ENCODE measurements around the gene ENTPD7. TPM values are rescaled to one million over a fixed set of nuclear protein-coding genes. Genes with fewer than 3 reads are reported as not detected.
"Not testable (repeated sequence)": the region's sequence is repeated elsewhere in the genome, so short reads cannot be mapped to it uniquely, and the experiment has no call there.

Gene ENTPD7
- total RNA-seq, 6 donors from 2014 or later = 2.9 to 12.3 (median 9.3) TPM

GRCh38 chr10:99730026-99730425 is 70.7 kb downstream of the ENTPD7 start:
- Histone ChIP-seq H3K4me1 (peaks cover 20 to 35% (median 26%) of the 10 kb centered on the region in 4 donors), H3K27ac (no peak overlapping the region), H3K4me3 (no peak overlapping the region), H3K36me3 (peaks cover 15 to 37% (median 21%) of the 10 kb centered on the region in 4 donors), H3K27me3 (no peaks in the 10 kb centered on the region), H3K9me3 (no peaks in the 10 kb centered on the region)
- peak in 1 of 4 donors; percentile 38 for TF ChIP-seq EP300 (IDR thresholded peaks at IDR 0.05)
- no peak for TF ChIP-seq POLR2AphosphoS5 (IDR thresholded peaks at IDR 0.05)
- TF ChIP-seq POLR2A (IDR thresholded peaks at IDR 0.05) = no peak
- 81 to 87% methylated on average over 1 of the region's 1 CpG for WGBS, 2 donors
- ATAC-seq (ENCODE audit: low FRiP score in 2 of 2) = peak in 1 of 2 donors; percentile 9
- peak in 1 of 2 donors; percentile 27 for DNase-seq

DNA sequence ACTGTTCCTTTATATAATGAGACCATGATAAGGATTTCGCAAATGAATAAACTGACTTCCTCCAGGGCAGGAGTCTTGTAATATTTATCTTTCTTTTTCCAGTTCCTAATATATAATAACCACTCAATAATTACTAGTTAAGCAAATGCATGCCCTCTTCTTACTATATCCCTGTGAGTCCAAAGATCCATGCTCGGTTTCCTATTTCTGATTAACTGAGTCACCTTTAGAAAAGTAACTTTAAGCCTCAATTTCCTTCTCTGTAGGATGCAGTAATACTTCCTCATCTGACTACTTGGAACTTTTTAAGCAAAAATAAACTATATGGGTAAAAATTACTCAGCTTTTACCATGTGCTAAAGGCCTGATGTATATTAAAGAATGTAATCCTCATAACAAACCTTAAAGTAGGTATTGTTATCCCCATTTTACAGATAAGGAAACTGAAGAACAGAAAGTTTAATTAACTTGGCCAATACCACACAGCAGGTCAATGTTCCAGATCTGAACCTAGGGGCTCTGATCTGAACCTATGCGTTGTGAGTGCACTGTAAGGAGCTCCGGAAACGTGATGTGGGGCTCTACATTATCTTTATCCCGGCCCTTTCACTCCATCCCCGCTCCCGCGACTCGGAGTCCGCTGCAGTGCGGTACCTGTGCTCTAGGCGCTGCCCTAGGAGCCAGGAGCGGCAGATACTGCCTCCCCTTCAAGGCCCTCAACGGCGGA is 72.2 kb downstream of the ENTPD7 start:
- 4 to 6% methylated on average over 16 of the region's 16 CpGs for WGBS, 2 donors
- DNase-seq = no peak
- Histone ChIP-seq H3K36me3 (peaks cover 6 to 28% (median 10%) of the 10 kb centered on the region in 4 donors), H3K27me3 (no peaks in the 10 kb centered on the region), H3K27ac (peak overlapping the region; percentile 84 to 98 (median 94)), H3K9me3 (no peaks in the 10 kb centered on the region), H3K4me1 (peaks cover 20 to 35% (median 26%) of the 10 kb centered on the region in 4 donors), H3K4me3 (peak overlapping the region; percentile 15 to 92 (median 66))
- ATAC-seq (ENCODE audit: low FRiP score in 2 of 2) = peak; percentile 50 to 52
- no peak for TF ChIP-seq POLR2AphosphoS5 (IDR thresholded peaks at IDR 0.05)
- TF ChIP-seq POLR2A (IDR thresholded peaks at IDR 0.05) = no peak
- peak in 1 of 6 experiments; percentile 28 for TF ChIP-seq CTCF (IDR thresholded peaks at IDR 0.05)
- TF ChIP-seq EP300 (IDR thresholded peaks at IDR 0.05) = no peak

GRCh38 chr10:99732033-99732842 is 72.9 kb downstream of the ENTPD7 start, which contains the start of the genes COX15 and CUTC:
COX15 (minus strand) TSS chr10:99732127; CDS start chr10:99732049, 78 bp downstream.
CUTC (plus strand) TSS chr10:99732234; CDS start chr10:99732349, 115 bp downstream.
- peak within 1 kb of the TSS; percentile 15 to 92 (median 66) for H3K4me3 ChIP-seq
- peak; percentile 98 for ATAC-seq (ENCODE audit: low FRiP score in 2 of 2)
- peak; percentile 97 to 99 for DNase-seq
- 0% methylated on average over 17 to 73 of the region's 73 CpGs for WGBS, 2 donors
- no peaks in the 10 kb centered on the region for H3K27me3 ChIP-seq
- peaks cover 0 to 30% (median 7%) of the 10 kb centered on the region in 4 donors for H3K36me3 ChIP-seq
- TF ChIP-seq POLR2A (IDR thresholded peaks at IDR 0.05) (peak in 3 of 4 donors; percentile 71 to 83 (median 77)), CTCF (IDR thresholded peaks at IDR 0.05) (peak; percentile 15 to 80 (median 48)), POLR2AphosphoS5 (IDR thresholded peaks at IDR 0.05) (peak; percentile 86 to 88), EP300 (IDR thresholded peaks at IDR 0.05) (no peak)
- H3K4me1 ChIP-seq = peaks cover 20 to 35% (median 26%) of the 10 kb centered on the region in 4 donors
- no peaks in the 10 kb centered on the region for H3K9me3 ChIP-seq
- H3K27ac ChIP-seq = peak within 1 kb of the TSS; percentile 84 to 98 (median 94)

GRCh38 chr10:99733366-99733765 is 74.1 kb downstream of the ENTPD7 start:
- Histone ChIP-seq H3K4me1 (peaks cover 20 to 35% (median 26%) of the 10 kb centered on the region in 4 donors), H3K27me3 (no peaks in the 10 kb centered on the region), H3K9me3 (no peaks in the 10 kb centered on the region), H3K27ac (no peak overlapping the region), H3K4me3 (peak overlapping the region in 3 of 4 donors; percentile 63 to 92 (median 68)), H3K36me3 (peaks cover 2 to 32% (median 11%) of the 10 kb centered on the region in 4 donors)
- DNase-seq (peak in 1 of 2 donors; percentile 45), ATAC-seq (ENCODE audit: low FRiP score in 2 of 2) (no peak)
- WGBS, 2 donors = 63 to 70% methylated on average over 8 of the region's 8 CpGs
- TF ChIP-seq POLR2A (IDR thresholded peaks at IDR 0.05) = no peak

- not testable (repeated sequence) for DNase-seq; ATAC-seq (ENCODE audit: low FRiP score in 2 of 2); H3K27me3 ChIP-seq; H3K4me3 ChIP-seq; H3K27ac ChIP-seq; H3K9me3 ChIP-seq
- peaks cover 4 to 32% (median 11%) of the 10 kb centered on the region in 4 donors for H3K36me3 ChIP-seq
- 95 to 97% methylated on average over 8 to 10 of the region's 10 CpGs for WGBS, 2 donors
- peaks cover 20 to 35% (median 26%) of the 10 kb centered on the region in 4 donors for H3K4me1 ChIP-seq
These were observed 74.8 kb downstream of the ENTPD7 start for GRCh38 chr10:99734111-99734510.

DNA sequence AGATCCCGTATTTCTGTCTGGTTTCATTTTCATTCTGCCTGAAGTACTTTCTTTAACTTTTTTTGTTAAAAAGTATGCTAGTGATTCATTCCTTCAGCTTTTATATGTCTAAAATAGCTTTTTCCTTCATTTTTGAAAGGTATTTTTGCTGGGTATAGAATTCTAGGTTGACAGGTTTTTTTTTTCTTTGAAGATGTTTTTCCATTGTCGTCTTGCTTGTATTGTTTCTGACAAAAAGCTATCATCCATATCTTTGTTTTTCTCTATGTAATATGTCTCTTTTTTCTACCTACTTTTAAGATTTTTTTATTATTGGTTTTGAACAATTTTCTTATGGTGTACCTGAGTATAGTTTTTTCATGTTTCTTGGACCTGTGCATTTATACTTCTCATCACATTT is 81.0 kb downstream of the ENTPD7 start:
- H3K36me3 ChIP-seq = peaks cover 31 to 93% (median 49%) of the 10 kb centered on the region in 4 donors
- DNase-seq = no peak

More for the DNA sequence above, 81.0 kb downstream of the ENTPD7 start:
- H3K9me3 ChIP-seq = peaks cover 3 to 15% (median 7%) of the 10 kb centered on the region in 4 donors
- no peak overlapping the region for H3K4me3 ChIP-seq
- no peaks in the 10 kb centered on the region for H3K27me3 ChIP-seq
- ATAC-seq (ENCODE audit: low FRiP score in 2 of 2) = no peak
- WGBS, 2 donors = 97 to 99% methylated on average over 2 of the region's 2 CpGs
- H3K4me1 ChIP-seq = no peaks in the 10 kb centered on the region
- H3K27ac ChIP-seq = no peak overlapping the region
- TF ChIP-seq EP300 (IDR thresholded peaks at IDR 0.05) (no peak), CTCF (IDR thresholded peaks at IDR 0.05) (no peak), POLR2A (IDR thresholded peaks at IDR 0.05) (no peak), POLR2AphosphoS5 (IDR thresholded peaks at IDR 0.05) (no peak)

Data from upper lobe of left lung (tissue), 6 donors.